ENCODE results near the gene ABTB1. TPM values are rescaled to one million over a fixed set of nuclear protein-coding genes. Genes with fewer than 3 reads are reported as not detected.
A peak's percentile ranks its signal among the peaks of the same experiment; 100 is the strongest.

The ABTB1 gene
- total RNA-seq (2021; fragmentation: NEBNext Ultra II Directional; extraction: Animal tissue kit (Norgen Biotek cat#: 25700)): 10 to 100 TPM in 4 of 6 experiments, 1 to 10 TPM in 2; 9.5 to 14.0 (median 11.5) TPM
- long read RNA-seq, transcript ABTB1-201 (12 exons, 1,965 nt): major isoform, 7 of 13 reads
- long read RNA-seq, partial matches to known transcripts: 3 of 13 reads
- long read RNA-seq, other reads (novel, unspliced or antisense): 2 of 13 reads

DNA sequence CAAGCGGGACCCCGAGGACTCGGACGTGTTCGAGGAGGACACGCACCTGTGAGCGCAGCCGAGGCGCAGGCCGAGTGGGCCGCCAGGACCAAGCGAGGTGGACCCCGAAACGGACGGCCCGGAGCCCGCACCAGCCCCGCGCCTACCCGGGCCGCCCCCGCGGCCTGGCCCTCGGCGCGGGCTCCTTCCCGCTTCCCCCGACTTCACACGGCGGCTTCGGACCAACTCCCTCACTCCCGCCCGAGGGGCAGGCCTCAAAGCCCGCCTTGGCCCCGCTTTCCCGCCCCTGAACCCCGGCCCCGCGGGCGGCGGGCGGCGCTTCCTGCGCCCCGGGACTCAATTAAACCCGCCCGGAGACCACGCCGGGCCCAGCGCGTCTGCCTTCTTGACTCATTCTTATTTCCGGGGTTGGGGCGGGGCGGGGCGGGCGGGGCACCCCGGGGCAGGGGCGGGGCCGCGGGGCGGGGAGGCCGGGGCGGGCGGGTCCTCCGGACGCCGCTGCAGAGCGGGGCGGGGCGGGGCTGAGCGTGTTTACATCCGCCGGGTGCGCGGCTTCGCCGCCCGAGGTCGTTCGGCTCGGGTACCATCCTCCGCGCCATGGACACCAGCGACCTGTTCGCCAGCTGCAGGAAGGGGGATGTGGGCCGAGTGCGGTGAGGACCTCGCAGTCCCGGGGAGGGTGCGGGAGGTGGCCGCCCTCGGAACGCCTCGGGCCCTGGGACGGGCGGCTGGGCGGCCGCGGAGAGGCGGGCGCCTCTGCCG lies at the start of gene ABTB1:
TSS of gene ABTB1 (plus strand) at position 524 of the 762 bp plus-strand sequence. CDS start at position 598, 74 bp downstream.
- no peaks in the 10 kb centered on the region for H3K9me3 Mint-ChIP-seq
- peaks cover 3% of the 10 kb centered on the region for H3K27me3 Mint-ChIP-seq (ENCODE audit: insufficient read depth)
- DNase-seq: peak; percentile 54
- no peak for TF ChIP-seq CTCF (IDR thresholded peaks at IDR 0.05)
- H3K4me1 Mint-ChIP-seq (ENCODE audit: low read depth): peaks cover 17% of the 10 kb centered on the region
- H3K4me3 Mint-ChIP-seq: peak within 1 kb of the TSS; percentile 90
- H3K27ac Mint-ChIP-seq: peak within 1 kb of the TSS; percentile 91
- 0 out of 2 replicates have a peak, but pooled peaks cover 3% of the 10 kb centered on the region for H3K36me3 Mint-ChIP-seq (ENCODE audit: low read depth)

DNA sequence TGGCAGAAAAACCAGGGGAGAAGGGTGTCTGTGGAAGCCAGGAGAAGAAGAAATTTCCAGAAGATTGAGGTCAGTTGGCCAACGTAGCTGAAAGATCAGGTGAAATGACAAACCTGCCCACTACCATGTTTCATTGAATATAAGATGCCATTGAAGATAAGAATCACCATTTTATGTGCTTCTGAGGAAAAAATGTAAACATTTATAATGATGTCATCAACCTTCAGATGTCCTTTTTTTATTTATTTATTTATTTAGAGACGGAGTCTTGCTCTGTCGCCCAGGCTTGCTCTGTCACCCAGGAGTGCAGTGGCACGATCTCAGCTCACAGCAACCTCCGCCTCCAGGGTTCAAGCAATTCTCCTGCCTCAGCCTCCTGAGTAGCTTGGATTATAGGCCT lies 48.7 kb upstream of the ABTB1 start:
- Mint-ChIP-seq H3K9me3 (no peaks in the 10 kb centered on the region), H3K4me3 (no peak overlapping the region), H3K4me1 (ENCODE audit: low read depth) (peaks cover 4% of the 10 kb centered on the region; the same call in 1 of the 2 replicates), H3K27me3 (ENCODE audit: insufficient read depth) (peaks cover 9% of the 10 kb centered on the region), H3K36me3 (ENCODE audit: low read depth) (peaks cover 15% of the 10 kb centered on the region), H3K27ac (no peak overlapping the region)
- DNase-seq: no peak
- no peak for TF ChIP-seq CTCF (IDR thresholded peaks at IDR 0.05)

DNA sequence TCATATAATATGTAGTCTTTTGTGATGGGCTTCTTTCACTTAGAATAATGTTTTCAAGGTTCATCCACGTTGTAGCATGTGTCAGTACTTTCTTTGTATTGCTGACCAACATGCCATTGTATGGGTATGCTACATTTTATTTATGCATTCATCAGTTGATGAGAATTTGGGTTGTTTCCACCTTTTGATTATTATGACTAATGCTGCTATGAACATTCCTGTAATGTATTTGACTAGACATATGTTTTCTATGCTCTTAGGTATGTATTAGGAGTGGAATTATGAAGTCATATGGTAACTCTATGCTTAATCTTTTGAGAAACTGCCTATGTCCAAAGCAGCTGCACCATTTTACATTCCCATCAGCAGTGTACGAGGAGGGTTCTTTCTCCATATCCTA lies 46.9 kb upstream of the ABTB1 start:
- no peak overlapping the region for H3K4me3 Mint-ChIP-seq
- no peak for TF ChIP-seq CTCF (IDR thresholded peaks at IDR 0.05)
- no peak for DNase-seq
- no peaks in the 10 kb centered on the region for H3K9me3 Mint-ChIP-seq
- peaks cover 23% of the 10 kb centered on the region for H3K27me3 Mint-ChIP-seq (ENCODE audit: insufficient read depth)
- peaks cover 9% of the 10 kb centered on the region for H3K36me3 Mint-ChIP-seq (ENCODE audit: low read depth)
- H3K27ac Mint-ChIP-seq: no peak overlapping the region
- H3K4me1 Mint-ChIP-seq (ENCODE audit: low read depth): peaks cover 4% of the 10 kb centered on the region; the same call in 1 of the 2 replicates

DNA sequence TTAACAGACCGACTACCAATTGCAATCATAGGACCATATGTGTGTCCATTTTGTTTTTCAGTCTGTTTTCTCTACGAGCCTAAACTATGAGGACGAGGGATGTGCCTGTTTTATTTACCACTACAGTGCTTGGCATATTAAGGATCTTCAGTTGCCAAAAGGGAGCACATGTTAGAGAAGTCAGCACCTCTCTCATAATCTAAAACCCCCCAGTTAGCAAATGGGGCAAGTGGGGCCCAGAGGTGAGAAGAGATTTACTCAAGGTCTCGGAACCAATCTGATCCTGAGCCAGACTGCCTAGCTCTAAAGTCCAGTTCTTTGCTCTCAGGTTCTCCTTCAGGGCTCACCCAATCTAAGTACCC lies 44.3 kb upstream of the ABTB1 start:
- no peak overlapping the region for H3K27ac Mint-ChIP-seq
- no peak for DNase-seq

More for the DNA sequence above, 44.3 kb upstream of the ABTB1 start:
- Mint-ChIP-seq H3K4me1 (ENCODE audit: low read depth) (peaks cover 4% of the 10 kb centered on the region; the same call in 1 of the 2 replicates), H3K27me3 (ENCODE audit: insufficient read depth) (peaks cover 35% of the 10 kb centered on the region), H3K9me3 (no peaks in the 10 kb centered on the region), H3K36me3 (ENCODE audit: low read depth) (peaks cover 4% of the 10 kb centered on the region; the same call in 1 of the 2 replicates), H3K4me3 (peak overlapping the region; percentile 20; the same call in 1 of the 2 replicates)
- TF ChIP-seq CTCF (IDR thresholded peaks at IDR 0.05): no peak

All from HFFc6 (cell line).